IMR-90 (cell line): ENCODE data around the gene IRAK2.

Source experiments
- MAFK ChIP-seq: IDR thresholded peaks from 2 replicates; pipeline ENCODE4 v1.6.1; 2012; ENCODE audit warnings: low read depth, low read length, improper control_type of control experiment
- MXI1 ChIP-seq: IDR thresholded peaks from 2 replicates; pipeline ENCODE4 v1.6.1; 2012; ENCODE audit warnings: low read depth, mild to moderate bottlenecking, low read length, moderate library complexity, borderline replicate concordance
- POLR2A ChIP-seq: IDR thresholded peaks from 2 replicates; pipeline ENCODE4 v1.6.1; 2012; ENCODE audit warnings: mild to moderate bottlenecking, low read depth, low read length
- TF ChIP-seq, protein P1 (sequence below): conservative IDR thresholded peaks from 2 replicates; pipeline ENCODE4 v1.5.1; 2012; ENCODE audit warnings: mild to moderate bottlenecking, low read depth, low read length, improper control_type of control experiment

DNA sequence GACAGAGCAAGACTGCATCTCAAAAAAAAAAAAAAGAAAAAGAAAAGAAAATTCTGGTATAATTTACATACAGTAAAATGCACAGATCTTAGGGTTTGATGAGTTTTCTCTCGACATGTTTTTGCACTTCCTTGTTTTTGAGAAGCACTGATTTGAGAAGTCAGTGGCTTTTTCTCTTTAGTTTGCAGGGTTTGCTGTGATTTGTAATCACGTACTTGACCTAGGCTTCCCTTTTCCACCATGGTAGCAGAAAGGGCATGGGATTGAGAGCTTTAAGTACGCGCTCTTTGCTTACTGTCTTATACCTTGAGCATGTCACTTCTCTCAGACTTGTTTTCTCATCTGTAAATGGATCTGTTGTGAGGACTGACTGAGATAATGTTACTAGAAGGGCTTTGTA, 19.0 kb upstream of the IRAK2 start:
- TF ChIP-seq, protein P1, sequence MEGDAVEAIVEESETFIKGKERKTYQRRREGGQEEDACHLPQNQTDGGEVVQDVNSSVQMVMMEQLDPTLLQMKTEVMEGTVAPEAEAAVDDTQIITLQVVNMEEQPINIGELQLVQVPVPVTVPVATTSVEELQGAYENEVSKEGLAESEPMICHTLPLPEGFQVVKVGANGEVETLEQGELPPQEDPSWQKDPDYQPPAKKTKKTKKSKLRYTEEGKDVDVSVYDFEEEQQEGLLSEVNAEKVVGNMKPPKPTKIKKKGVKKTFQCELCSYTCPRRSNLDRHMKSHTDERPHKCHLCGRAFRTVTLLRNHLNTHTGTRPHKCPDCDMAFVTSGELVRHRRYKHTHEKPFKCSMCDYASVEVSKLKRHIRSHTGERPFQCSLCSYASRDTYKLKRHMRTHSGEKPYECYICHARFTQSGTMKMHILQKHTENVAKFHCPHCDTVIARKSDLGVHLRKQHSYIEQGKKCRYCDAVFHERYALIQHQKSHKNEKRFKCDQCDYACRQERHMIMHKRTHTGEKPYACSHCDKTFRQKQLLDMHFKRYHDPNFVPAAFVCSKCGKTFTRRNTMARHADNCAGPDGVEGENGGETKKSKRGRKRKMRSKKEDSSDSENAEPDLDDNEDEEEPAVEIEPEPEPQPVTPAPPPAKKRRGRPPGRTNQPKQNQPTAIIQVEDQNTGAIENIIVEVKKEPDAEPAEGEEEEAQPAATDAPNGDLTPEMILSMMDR = no peak
- TF ChIP-seq MAFK (no peak), POLR2A (no peak), MXI1 (no peak)
